HEK293T (cell line): ENCODE results near the gene NLRP9.

Source experiments
- L3MBTL2 ChIP-seq: fragments of 450-650 bp; conservative IDR thresholded peaks from 2 replicates; pipeline ENCODE4 v1.6.1; 2016; ENCODE audit warnings: mild to moderate bottlenecking
- LEF1 ChIP-seq: fragments of 450-650 bp; IDR thresholded peaks from 2 replicates; pipeline ENCODE4 v1.6.1; 2017; ENCODE audit warnings: mild to moderate bottlenecking, borderline replicate concordance
- NFRKB ChIP-seq: fragments of 450-650 bp; IDR thresholded peaks from 2 replicates; pipeline ENCODE4 v1.6.1; 2016; ENCODE audit warnings: mild to moderate bottlenecking, moderate library complexity
- TARDBP ChIP-seq: fragments of 450-650 bp; IDR thresholded peaks from 2 replicates; pipeline ENCODE4 v1.6.1; 2016

GRCh38 chr19:55680339-55681130 lies 57.7 kb downstream of the NLRP9 start:
- TF ChIP-seq NFRKB (no peak), LEF1 (no peak), L3MBTL2 (no peak), TARDBP (no peak)
